Mucosa of stomach (tissue), 1 donor: ENCODE measurements around the gene SFRP5.

Experiments
- H3K27me3 ChIP-seq: one replicate; pipeline ENCODE4 v1.7.0; 2013; ENCODE audit warnings: mild to moderate bottlenecking, low read length; ENCODE audit not compliant: control insufficient read depth, insufficient read depth
- H3K36me3 ChIP-seq: one replicate; pipeline ENCODE4 v1.7.0; 2013; ENCODE audit warnings: low read length; ENCODE audit not compliant: control insufficient read depth, insufficient read depth
- H3K4me1 ChIP-seq: one replicate; pipeline ENCODE4 v1.7.0; 2013; ENCODE audit warnings: mild to moderate bottlenecking, low read length; ENCODE audit not compliant: control insufficient read depth, insufficient read depth
- H3K4me3 ChIP-seq: one replicate; pipeline ENCODE4 v1.7.0; 2013; ENCODE audit warnings: low read length
- H3K9ac ChIP-seq: one replicate; pipeline ENCODE4 v1.7.0; 2013; ENCODE audit warnings: mild to moderate bottlenecking, low read length, moderate library complexity
- H3K9me3 ChIP-seq: one replicate; pipeline ENCODE4 v1.7.0; 2013; ENCODE audit warnings: mild to moderate bottlenecking, low read length, moderate library complexity; ENCODE audit not compliant: control insufficient read depth
- donor health status: Pancreatic carcinoma.

SFRP5 gene

DNA sequence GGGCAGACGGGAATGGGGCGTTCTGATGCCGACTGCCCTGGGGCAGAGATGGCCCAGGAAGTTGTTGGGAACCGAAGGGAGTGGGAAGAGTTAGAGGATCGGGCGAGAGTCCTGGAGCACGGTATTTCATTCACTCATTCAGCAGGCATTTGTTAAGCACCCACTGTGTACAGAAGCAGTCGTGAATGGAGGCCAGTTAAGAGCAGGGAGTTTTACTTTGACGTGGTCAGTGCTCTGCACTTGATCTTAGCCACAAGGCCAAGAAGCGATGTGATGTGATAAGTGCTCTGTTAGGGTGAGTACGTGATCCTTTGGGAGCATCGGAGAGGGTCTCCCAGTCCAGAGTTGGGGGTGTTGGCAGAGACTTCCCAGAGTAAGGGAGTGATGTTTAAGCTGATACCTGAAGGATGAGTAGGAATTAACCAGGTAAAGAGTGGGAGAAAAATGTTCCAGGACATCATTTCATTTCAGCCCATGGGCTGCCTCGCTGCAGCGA lies 34.0 kb downstream of the SFRP5 start:
- Histone ChIP-seq H3K9me3 (no peaks in the 10 kb centered on the region), H3K36me3 (peaks cover 4% of the 10 kb centered on the region), H3K4me1 (peaks cover 13% of the 10 kb centered on the region), H3K9ac (peak overlapping the region; percentile 95), H3K27me3 (no peaks in the 10 kb centered on the region), H3K4me3 (peak overlapping the region; percentile 97)

DNA sequence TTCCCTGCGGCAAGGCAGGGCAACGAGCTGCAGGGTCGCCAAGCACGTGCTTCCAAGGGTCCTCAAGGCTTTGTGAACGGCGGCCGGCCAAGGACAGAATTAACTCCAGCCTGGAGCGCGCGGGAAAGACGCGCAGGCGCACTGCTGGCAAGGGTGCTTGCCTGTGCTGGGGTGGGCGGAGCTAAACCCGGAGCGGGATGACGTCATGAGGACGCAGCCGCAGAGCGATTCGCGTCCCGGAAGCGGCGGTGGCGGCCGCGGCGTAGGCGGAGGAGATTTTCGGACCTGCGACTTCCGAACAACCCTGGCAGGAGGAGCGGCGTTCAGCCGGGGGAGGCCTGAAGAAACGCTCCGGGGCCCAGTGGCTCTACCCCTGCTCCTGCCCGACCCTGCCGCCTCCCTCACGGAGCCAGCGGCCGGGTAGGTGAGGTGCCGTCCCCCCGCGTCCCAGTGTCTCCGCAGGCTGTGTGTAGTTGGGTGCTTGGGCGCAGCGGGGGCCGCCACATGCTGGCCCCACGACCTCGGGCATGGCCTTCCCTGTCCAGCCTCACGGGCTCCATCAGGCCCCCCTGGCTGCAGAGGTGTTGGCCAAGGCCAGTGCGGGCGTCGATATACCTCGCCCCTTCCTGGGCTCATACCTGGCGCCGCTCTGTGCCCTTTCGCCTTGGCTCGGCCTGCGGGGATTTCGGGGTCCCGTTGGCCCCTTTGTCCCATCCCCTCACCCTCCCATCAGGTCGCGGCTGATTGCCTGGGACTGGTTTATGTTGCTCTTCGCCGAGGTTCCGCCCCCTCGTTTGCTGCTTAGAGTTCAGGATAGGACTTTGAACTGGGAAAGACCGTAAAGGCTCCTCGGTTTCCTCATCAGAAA lies 34.7 kb downstream of the SFRP5 start, which contains the start of gene ZFYVE27:
Gene ZFYVE27 (plus strand): TSS at position 227 of the 868 bp plus-strand sequence. CDS start 1,350 bp downstream, outside the sequence.
- Histone ChIP-seq H3K36me3 (peaks cover 4% of the 10 kb centered on the region), H3K9ac (peak within 1 kb of the TSS; percentile 95), H3K4me3 (peak within 1 kb of the TSS; percentile 97), H3K27me3 (no peaks in the 10 kb centered on the region), H3K9me3 (no peaks in the 10 kb centered on the region), H3K4me1 (peaks cover 13% of the 10 kb centered on the region)

DNA sequence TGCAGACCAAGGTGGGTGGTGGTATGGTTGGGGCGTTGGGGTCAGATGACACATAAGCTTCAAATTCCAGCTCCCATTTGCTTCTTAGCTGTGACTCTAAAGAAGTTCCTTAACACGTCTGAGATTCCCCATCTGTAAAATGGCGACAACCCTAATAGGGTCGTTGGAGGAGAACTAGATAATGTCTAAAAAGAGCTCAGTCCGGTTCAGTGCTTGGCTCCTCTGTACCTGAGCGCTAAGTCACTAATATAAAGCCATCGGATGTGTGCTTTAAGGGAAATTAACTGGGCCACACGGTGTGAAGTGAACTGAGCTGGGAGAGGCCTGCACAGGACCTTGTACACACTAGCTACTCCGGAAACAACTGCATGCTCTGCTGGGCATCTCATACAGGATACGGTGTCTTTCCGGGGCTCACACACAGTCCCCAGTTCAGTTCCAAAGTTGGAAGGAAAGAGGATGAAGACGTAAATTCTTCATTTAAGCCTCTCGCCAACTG lies 35.3 kb downstream of the SFRP5 start:
- Histone ChIP-seq H3K4me3 (no peak overlapping the region), H3K4me1 (peaks cover 13% of the 10 kb centered on the region), H3K27me3 (no peaks in the 10 kb centered on the region), H3K36me3 (peaks cover 4% of the 10 kb centered on the region), H3K9ac (peak overlapping the region; percentile 95), H3K9me3 (no peaks in the 10 kb centered on the region)

DNA sequence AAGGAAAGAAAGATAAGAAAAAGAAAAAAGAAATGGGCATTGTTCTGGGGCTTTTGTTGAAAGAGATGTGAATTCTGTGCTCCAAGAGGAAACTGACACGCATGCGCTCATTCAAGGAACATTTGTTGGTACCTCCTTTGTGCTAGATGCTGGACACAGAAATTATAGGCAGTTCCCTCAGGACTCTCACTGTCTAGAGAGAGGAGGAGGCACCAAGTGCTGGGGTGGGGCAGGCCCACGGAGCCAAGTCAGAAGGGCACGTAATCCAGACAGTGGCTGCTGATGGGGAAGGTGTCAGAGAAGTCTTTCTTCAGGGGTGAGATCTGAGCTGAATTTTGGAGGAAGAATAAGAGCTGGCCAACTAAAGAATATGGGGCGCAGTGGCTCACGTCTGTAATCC lies 37.8 kb downstream of the SFRP5 start:
- H3K27me3 ChIP-seq = no peaks in the 10 kb centered on the region
- no peaks in the 10 kb centered on the region for H3K36me3 ChIP-seq
- H3K4me3 ChIP-seq = no peak overlapping the region
- peaks cover 13% of the 10 kb centered on the region for H3K4me1 ChIP-seq
- H3K9me3 ChIP-seq = no peaks in the 10 kb centered on the region
- no peak overlapping the region for H3K9ac ChIP-seq

DNA sequence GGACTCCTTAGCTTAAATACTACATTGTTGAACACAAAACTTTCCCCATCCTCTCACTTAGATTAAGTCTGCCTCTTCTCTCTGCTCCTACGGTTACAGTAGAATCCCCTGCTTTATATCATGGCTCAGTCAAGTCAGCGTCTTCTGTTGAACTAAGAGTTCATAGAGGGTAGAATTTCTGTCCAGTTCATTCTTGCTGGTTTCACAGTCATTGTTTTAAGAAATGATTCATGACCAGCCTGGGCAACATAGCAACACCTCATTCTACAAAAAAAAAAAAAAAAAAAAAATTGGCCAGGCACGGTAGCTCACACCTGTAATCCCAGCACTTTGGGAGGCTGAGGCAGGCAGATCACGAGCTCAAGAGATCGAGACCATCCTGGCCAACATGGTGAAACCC lies 38.5 kb downstream of the SFRP5 start:
- no peaks in the 10 kb centered on the region for H3K9me3 ChIP-seq
- no peaks in the 10 kb centered on the region for H3K36me3 ChIP-seq
- no peaks in the 10 kb centered on the region for H3K27me3 ChIP-seq
- H3K4me3 ChIP-seq = no peak overlapping the region
- peaks cover 10% of the 10 kb centered on the region for H3K4me1 ChIP-seq
- no peak overlapping the region for H3K9ac ChIP-seq

DNA sequence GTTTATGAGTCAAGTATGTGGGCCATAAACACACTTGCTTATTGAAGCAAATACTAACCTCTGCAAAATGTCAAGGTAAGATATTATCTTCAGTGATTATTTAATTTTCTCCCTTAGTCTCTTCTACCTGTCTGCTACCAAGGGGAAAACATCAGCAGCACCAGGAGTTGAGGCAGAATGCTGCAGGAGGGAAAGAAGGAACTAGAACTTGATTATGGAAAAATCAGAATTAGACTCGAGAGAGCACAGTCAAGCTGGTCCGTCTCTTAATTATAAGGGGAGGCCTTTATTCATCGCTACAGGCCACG lies 39.8 kb downstream of the SFRP5 start:
- Histone ChIP-seq H3K4me3 (no peak overlapping the region), H3K4me1 (peaks cover 5% of the 10 kb centered on the region), H3K27me3 (no peaks in the 10 kb centered on the region), H3K9ac (no peak overlapping the region), H3K36me3 (no peaks in the 10 kb centered on the region), H3K9me3 (no peaks in the 10 kb centered on the region)

DNA sequence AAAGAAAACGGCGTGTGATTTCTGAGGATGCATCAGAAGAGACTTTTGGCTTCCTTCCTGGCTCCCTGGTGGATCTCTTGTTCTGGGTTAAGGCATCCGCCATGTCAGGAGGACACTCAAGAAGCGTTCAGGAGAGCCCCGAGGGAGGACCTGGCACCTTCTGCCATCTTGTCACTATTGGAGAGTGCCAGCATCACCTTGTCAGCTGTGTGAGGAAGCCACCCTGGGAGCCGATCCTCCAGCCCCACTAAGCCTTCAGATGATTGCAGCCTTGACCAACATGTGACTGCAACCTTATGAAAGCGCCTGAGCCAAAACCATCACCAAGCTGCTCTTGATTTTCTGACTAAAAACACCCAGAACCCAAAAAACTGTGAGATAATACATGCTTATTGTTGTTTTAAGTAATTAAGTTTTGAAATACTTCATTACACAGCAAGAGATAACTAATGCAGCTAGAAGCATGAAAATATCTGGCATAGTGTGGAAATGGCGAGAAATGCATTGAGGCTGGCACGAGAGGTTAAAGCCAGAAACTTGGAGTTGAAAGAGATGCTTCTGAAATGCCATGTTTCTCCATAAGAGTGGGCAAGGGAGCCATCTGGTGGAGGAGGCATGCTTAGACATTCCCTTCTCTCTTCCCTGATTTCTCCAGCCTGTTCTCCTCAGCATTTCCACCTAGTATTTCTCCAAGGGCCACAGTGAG lies 40.3 kb downstream of the SFRP5 start:
- Histone ChIP-seq H3K4me1 (peaks cover 7% of the 10 kb centered on the region), H3K36me3 (no peaks in the 10 kb centered on the region), H3K9me3 (no peaks in the 10 kb centered on the region), H3K27me3 (no peaks in the 10 kb centered on the region), H3K4me3 (no peak overlapping the region), H3K9ac (no peak overlapping the region)

DNA sequence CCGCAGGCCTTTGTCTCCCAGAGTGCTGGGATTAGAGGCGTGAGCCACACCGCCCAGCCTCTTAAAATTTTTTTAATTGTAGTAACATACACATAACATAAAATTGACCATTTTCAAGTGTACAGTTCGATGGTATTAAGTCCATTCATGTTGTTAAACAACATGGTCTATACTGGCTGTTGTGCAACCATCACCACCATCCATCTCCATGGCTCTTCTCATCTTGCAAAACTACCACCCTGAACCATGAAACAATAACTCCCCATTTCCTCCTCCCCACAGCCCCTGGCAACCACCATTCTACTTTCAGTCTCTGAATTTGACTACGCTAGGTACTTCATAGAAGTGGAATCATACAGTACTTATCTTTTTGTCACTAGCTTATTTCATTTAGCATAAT lies 42.8 kb downstream of the SFRP5 start:
- Histone ChIP-seq H3K4me1 (peaks cover 6% of the 10 kb centered on the region), H3K27me3 (no peaks in the 10 kb centered on the region), H3K36me3 (no peaks in the 10 kb centered on the region), H3K9me3 (no peaks in the 10 kb centered on the region), H3K9ac (no peak overlapping the region), H3K4me3 (no peak overlapping the region)

DNA sequence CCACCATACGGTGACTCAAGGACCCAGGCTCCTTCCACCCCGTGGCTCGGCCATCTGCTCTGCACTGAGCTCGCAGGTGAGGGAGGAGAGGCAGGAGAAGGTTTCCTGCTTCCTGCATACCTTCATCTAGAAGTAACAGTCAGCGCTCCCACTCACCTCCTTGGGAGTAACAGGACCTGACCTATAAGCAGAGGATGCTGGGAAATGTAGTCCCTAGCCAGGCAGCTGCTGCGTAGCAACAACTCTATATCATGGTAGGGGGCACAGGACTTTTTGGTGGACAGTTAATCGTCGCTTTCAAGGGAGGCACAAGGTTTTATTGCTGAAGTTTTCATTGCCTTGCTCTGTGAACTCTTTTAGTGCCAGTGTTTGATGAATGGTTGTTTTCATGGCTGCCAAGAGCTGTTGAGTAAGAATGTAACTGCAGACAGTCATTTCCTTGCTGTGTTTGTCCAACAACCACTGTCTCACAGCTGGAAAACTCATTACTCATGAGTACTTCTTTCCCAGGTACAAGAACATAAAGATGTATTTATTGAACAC lies 45.1 kb downstream of the SFRP5 start:
- H3K9ac ChIP-seq = no peak overlapping the region
- no peaks in the 10 kb centered on the region for H3K9me3 ChIP-seq
- no peaks in the 10 kb centered on the region for H3K27me3 ChIP-seq
- H3K4me3 ChIP-seq = peak overlapping the region; percentile 14
- H3K36me3 ChIP-seq = no peaks in the 10 kb centered on the region
- H3K4me1 ChIP-seq = peaks cover 11% of the 10 kb centered on the region

DNA sequence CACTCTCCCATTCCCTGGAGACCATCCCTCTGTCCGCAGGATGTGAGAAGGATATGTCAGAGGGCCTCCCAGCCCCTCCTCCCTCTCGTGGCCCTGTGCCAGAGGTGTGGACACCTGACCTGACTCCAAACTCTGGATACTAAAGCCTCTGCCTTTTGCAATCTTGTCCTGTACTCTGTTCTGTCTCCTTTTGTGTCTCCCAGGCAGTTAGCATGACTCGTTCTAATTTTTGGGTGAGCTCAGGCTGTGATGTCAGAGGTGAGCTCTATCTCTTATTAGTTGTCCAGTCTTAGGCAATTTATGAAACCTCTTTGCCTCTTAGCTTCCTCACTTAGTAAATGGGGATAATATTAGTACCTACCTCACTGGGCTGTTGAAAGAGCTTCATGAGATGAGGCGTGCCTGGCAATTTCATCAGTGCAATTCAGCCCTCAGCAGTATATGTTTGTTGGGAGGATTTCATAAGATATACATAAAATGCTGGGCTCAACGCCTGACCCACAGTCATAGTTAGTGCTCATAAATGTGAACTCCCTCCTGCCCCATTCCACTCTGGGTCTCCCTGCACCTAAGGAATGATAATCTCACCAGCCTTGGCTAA lies 47.4 kb downstream of the SFRP5 start:
- Histone ChIP-seq H3K27me3 (no peaks in the 10 kb centered on the region), H3K9me3 (no peaks in the 10 kb centered on the region), H3K36me3 (no peaks in the 10 kb centered on the region), H3K4me3 (no peak overlapping the region), H3K4me1 (peaks cover 13% of the 10 kb centered on the region), H3K9ac (no peak overlapping the region)

DNA sequence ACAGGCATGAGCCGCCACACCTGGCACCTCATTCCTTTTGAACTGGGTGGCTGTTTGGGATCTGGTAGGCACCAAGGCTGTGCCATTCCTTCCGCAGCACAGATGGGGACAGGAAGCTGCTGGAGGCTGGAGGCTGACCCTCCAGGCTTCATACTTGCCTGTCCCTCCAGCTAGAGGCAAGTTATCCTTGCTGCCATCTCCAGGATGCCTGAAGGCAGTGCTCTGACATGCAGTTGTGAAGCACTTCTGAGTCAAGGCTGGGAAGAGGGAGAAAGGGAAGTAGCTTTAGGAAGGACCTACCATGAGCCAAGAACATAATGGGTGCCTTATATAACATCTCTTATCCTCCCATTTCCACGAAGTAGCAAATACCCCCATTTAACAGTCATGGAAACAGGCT lies 48.8 kb downstream of the SFRP5 start:
- no peaks in the 10 kb centered on the region for H3K27me3 ChIP-seq
- H3K9ac ChIP-seq = no peak overlapping the region
- H3K9me3 ChIP-seq = no peaks in the 10 kb centered on the region
- H3K4me1 ChIP-seq = peaks cover 28% of the 10 kb centered on the region
- no peaks in the 10 kb centered on the region for H3K36me3 ChIP-seq
- no peak overlapping the region for H3K4me3 ChIP-seq
